Activated T-helper 1 cell treated with anti-CD3 and anti-CD28 coated beads, Interleukin-2, amount 50 U/mL, for 16 hours (primary cell): ENCODE results near the gene F8.
"Not testable (repeated sequence)": the region's sequence is repeated elsewhere in the genome, so short reads cannot be mapped to it uniquely, and the experiment has no call there.

Experiments used
- DNase-seq, 2 donors: peaks; one replicate each; pipeline ENCODE4 v3.0.0-alpha.2; 2020; ENCODE audit warnings: low read depth in 1 of 2, low spot score in 1 of 2

Gene F8

DNA sequence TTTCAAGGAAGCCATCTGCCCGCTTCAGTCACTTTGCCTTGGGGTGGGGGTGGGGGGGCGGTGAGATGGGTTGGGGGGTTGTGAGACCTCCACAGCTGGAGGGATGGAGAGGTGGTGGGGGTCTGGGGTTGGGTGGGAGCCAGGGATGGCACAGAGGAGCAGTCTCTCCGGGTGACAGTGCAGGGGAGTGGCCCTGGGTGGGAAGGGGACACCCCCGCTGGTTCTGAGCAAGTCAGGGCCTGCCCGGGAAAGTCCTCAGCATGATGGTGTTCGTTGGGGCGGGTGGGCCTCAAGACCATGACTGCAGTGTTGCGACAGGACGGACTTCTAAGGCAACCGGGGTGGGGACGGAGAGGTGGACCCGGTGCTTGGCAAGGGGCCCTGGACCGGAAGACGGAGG, 137.0 kb downstream of the F8 start:
- DNase-seq = not testable (repeated sequence)

GRCh38 chrX:154885057-154885456, 137.5 kb downstream of the F8 start:
- not testable (repeated sequence) for DNase-seq

- DNase-seq = not testable (repeated sequence)
Measured at GRCh38 chrX:154884069-154884468, 138.5 kb downstream of the F8 start.

GRCh38 chrX:154873329-154873728, 149.2 kb downstream of the F8 start:
- no peak for DNase-seq

GRCh38 chrX:154868522-154868921, 154.0 kb downstream of the F8 start:
- not testable (repeated sequence) for DNase-seq

DNA sequence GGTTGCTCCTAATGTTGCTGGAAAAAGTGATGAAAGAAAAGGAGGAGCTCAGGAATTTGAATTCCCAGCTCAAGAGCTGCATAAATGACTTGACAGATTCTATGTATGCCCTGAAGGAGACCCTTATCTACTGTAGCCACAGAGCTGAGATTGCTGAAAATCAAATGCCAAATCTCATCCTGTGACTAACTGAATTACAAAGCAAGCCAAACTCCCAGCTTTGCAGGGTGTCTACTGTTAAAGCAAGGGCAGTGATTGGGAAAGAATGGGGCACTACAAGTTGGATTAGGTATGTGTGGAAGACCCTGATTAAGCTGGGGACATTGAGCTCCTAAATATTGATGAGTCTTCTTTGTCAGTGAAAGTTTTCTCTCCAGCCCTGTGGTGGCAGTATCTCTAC, 167.3 kb downstream of the F8 start:
- no peak for DNase-seq

DNA sequence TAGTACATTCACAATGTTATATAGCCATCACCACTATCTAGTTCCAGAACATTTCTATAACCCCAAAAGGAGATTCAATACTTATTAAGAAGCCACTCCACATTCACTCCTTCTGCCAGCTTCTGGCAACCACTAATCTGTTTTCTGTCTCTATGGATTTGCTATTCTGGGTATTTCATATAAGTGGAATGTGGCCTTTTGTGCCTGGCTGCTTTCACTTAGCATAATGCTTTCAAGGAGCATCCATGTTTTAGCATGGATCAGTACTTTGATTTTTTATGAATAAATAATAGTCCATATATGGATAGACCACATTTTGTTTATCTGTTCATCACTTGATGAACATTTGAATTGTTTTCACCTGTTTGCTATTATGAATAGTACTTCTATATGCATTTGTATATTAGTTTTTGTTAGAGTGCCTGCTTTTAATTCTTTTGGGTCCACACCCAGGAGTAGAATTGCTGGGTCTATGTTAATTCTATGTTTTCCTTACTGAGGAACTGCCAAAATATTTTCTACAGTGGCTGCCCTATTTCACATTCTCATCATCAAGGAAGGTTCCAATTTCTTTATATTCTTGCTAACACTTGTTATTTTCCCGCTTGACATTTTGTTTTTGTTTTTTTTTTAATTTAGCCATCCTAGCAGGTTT, 171.4 kb downstream of the F8 start:
- no peak for DNase-seq

- DNase-seq = no peak
Measured at GRCh38 chrX:154840856-154841255, 181.7 kb downstream of the F8 start.

GRCh38 chrX:154836163-154836562, 186.4 kb downstream of the F8 start:
- DNase-seq = no peak

GRCh38 chrX:154834562-154834961, 188.0 kb downstream of the F8 start, which contains the start of gene SMIM9:
Gene SMIM9 (minus strand): TSS chrX:154834662. CDS start chrX:154830856, 3,806 bp downstream.
- no peak for DNase-seq

DNA sequence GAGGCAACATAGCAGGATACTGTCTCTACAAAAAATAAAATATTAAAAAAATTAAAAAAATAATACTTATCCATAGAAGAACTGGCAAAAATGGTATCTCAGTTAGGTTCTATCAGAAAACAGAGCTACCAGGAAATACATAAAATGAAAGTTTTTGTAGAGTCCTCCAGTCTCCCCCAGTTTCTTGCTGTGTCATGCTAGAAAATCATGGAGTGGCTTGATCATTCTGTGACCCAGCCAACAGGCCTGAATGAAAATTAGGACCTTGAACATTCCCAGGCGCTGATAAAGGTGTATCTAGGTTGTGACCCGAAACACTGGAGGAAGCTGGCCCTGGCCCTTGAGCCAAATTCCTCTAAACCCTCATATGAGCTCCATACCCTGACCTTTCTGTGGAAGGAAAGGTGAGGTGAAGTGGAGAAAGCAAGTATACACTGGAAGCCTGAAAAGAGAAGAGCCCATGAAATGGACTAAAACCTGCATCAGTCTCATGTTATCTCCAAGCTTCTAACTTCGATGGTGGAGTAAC, 188.7 kb downstream of the F8 start:
- DNase-seq = no peak

DNA sequence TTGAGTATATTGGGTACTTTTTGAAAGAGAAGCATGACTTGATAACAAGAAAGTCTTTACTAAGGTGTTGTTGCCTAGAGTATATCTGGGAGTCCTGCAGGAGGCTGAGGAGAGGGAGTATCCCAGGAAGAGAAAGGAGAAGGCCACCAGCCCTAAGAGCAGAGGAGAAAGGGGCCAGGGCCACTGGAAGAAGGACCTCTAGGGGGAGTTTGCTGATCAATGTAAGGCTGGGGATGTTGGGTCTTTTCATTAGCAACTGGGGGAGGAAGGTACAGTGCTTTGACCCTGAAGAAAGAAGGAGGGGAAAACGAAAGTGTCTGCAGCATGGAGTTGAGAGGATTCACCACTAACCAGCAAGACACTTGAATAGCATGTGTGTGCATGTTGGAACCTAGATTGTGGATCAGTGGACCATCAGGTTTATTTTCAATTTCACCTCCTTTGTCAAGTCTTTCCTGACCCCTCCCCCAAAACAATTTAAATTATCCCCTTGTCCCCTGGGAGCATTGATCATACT, 192.5 kb downstream of the F8 start:
- DNase-seq = no peak

DNA sequence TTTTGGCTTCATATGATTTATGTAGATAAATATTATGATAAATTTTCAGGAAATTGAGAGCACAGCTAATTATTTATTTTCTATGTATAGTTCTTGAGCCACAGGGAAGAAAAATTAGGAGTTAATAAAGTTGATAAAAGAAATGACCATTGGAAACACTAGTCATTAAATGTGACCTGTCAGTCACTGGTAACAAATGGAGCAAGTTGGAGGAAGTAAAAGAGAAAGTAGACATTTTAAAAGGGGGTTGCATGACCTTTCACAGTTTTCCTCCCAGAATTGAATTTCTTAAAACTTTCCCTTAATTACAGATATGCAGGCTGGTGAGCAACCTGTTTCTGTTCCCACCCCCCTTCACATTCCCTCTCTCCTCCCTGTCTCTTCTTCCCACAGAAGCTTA, 193.4 kb downstream of the F8 start:
- no peak for DNase-seq

- DNase-seq = no peak
Measured at GRCh38 chrX:154828016-154828408, 194.5 kb downstream of the F8 start.

DNA sequence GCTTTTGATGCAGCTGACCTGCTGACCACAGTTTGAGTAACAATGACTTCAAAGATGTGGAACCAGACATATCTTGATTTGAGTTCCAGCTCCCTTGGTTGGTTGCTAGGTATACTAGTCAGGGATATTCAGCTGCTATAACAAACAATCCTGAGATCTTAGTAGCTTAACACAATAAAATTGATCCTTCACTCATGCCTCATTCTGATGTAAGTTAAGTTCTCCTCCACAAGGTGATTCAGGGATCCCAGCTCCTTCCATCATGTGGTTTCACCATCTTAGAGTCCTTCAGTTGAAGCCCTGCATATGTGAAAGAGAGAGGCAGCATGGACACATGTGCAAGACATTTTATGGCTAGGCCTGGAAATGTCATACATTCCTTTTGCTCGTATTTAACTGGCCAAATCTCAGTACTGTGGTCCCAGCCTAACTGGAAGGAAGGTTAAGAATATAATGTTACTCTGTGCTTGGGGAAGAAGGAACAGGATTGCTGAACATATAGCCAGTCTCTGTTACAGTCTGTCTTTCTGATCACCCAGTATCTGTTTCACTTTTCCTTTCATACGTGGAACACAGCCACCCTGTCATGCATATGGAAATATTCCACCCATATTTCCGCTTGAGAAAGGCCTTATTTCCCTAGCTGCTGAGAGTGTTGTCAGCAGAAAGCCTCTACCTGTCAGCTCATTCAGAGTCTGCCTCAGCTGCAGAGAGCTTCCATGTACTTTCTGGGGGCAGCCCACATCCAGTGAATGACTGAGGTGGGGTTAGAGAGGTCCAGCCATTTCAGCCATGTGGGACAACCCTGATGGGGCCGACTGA, 195.1 kb downstream of the F8 start:
- DNase-seq = no peak

DNA sequence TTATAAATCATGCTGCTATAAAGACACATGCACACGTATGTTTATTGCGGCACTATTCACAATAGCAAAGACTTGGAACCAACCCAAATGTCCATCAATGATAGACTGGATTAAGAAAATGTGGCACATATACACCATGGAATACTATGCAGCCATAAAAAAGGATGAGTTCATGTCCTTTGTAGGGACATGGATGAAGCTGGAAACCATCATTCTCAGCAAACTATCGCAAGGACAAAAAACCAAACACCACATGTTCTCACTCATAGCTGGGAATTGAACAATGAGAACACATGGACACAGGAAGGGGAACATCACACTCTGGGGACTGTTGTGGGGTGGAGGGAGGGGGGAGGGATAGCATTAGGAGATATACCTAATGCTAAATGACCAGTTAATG, 196.9 kb downstream of the F8 start:
- DNase-seq = not testable (repeated sequence)

DNA sequence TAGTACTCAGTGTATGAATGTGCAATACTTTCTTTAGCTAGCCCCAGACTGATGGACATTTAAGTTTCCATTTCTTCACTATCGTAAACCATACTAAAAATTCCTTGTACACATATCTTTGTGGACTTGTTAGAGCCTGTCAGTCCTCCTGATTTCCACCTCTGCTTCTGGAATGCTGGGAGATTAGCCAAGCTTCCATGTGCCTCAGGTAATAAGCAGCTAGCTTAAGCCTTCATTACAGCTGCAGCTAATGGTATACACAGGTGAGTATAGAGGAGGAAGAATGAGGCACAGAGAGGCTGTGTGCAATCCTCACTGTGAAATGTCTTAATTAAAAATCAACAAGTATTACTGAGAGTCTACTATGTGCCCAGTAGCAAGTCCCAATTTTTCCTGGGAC, 197.9 kb downstream of the F8 start:
- DNase-seq = no peak

- no peak for DNase-seq
Measured at GRCh38 chrX:154822029-154822428, 200.5 kb downstream of the F8 start.

GRCh38 chrX:154821523-154821922, 201.0 kb downstream of the F8 start:
- no peak for DNase-seq

- no peak for DNase-seq
Measured at GRCh38 chrX:154819771-154820341, 202.7 kb downstream of the F8 start.

GRCh38 chrX:154818916-154819770, 203.4 kb downstream of the F8 start:
- DNase-seq = no peak
